HG02623 (cell line): Measurements from ENCODE around the gene VPREB3.
"Not testable (repeated sequence)": the region's sequence is repeated elsewhere in the genome, so short reads cannot be mapped to it uniquely, and the experiment has no call there.

ENCODE experiments used
- ATAC-seq: cut with Tn5 transposase; IDR thresholded peaks from one replicate; pipeline ENCODE4 v1.9.1; 2021; ENCODE audit warnings: moderate library complexity; ENCODE audit not compliant: unreplicated experiment

The VPREB3 gene

DNA sequence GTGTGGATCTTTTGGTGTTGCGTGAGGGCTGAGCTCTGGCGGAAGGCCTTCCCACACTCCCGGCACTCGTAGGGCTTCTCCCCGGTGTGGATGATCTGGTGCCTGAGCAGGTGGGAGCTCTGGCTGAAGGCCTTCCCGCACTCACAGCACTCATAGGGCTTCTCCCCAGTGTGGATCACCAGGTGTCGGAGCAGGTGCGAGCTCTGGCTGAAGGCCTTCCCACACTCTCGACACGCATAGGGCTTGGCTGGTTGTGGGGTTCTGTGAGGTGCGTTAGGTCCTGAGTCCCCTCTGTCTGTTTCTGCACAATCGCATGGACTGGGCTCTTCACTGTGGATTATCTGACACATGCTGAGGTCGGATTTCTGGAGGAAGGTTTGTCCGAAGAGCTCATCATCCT, 9.7 kb downstream of the VPREB3 start:
- ATAC-seq, result no peak

DNA sequence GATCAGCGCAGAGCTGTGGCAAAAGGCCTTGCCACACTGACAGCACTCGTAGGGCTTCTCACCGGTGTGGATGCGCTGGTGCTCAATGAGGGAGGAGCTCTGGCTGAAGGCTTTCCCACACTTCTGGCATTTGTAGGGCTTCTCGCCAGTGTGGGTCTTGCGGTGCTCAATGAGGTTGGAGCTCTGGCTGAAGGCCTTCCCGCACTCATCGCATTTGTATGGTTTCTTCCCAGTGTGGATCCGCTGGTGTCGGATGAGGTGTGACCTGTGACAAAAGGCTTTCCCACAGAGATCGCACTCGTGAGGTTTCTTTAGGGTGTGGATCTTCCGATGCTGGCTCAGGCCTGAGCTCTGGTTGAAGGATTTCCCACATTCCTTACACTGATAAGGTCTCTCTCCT, 10.2 kb downstream of the VPREB3 start:
- no peak for ATAC-seq

DNA sequence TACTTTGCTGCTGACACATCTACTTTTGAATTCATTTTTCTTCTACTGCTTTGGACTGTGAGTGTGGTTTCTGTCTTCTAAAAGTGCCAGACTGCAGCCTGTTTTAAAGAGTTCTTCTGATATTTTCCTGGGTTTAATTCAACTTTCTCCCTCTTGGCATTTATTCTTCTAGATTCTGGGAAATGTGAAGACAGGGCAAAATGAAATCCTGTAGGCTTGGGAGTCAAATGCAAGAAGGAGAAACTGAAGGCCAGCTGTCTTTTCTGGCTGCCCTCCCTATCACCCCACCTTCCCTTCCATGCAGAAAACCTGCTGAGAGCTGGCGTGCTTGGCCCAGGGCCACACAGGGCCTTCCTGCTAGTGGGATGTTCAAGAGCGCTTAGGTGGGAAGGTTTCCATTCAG, 10.9 kb downstream of the VPREB3 start:
- no peak for ATAC-seq

- no peak for ATAC-seq
Observed at GRCh38 chr22:23742505-23743264, 11.5 kb downstream of the VPREB3 start.

DNA sequence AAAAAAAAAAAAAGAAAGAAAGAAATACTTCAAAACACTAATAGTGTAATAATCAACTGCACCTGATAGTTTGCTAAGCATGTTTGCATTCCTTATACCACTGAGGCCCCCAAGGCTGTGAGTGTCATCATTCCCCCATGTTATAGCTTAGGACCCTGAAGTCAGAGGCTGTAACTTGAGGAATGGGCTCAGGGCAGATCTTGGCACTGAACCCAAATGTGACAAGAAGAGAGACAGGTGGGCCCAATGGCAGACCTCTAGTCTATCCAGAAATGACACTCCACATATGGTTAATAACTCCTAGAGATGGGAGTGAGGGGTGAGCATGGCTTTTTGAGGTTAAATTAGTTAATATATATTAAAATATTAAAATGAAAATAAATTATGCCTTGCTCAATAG, 16.5 kb downstream of the VPREB3 start:
- ATAC-seq, result no peak

DNA sequence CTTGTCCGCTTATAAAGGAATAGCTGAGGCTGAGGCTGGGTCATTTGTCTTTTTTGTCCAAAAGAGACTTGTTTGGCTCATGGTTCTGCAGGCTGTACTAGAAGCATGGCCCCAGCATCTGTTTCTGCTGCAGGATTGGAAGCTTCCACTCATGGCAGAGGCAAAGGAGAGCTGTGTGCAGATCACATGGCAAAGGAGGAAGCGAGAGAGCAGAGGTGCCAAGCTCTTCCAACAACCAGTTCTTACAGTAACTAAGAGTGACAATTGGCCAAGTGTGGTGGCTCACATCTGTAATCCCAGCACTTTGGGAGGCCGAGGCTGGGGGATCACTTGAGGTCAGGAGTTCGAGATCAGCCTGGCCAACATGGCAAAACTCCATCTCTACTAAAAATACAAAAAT, 26.1 kb downstream of the VPREB3 start:
- ATAC-seq, result not testable (repeated sequence)

- no peak for ATAC-seq
Observed at GRCh38 chr22:23722724-23723123, 31.5 kb downstream of the VPREB3 start.

DNA sequence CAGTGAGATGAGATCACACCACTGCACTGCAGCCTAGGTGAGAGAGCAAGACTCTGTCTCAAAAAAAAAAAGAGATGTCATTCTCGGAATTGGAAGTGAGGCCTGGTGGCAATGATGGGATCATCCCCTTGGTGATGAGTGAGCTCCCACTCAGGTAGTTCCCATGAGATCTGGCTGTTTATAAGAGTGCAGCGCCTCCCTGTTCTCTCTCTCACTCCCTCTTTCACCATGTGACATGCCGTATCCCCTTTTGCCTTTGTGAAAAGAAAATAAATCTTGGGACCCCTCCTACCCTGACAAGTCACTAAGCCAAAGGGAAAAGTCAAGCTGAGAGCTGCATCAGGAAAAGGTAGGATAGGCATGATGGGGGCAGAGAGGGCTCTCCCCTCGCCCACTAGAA, 32.1 kb downstream of the VPREB3 start:
- ATAC-seq, result no peak

GRCh38 chr22:23720855-23721254, 33.4 kb downstream of the VPREB3 start:
- no peak for ATAC-seq

- no peak for ATAC-seq
Observed at GRCh38 chr22:23718371-23719165, 35.7 kb downstream of the VPREB3 start.

- peak; percentile 79 for ATAC-seq
Observed at GRCh38 chr22:23716811-23717801, 37.1 kb downstream of the VPREB3 start.

GRCh38 chr22:23715806-23716375, 38.3 kb downstream of the VPREB3 start:
- no peak for ATAC-seq

- no peak for ATAC-seq
Observed at GRCh38 chr22:23714596-23715578, 39.3 kb downstream of the VPREB3 start.

- ATAC-seq, result no peak
Observed at GRCh38 chr22:23713696-23714595, 40.3 kb downstream of the VPREB3 start.

- no peak for ATAC-seq
Observed at GRCh38 chr22:23712256-23712655, 42.0 kb downstream of the VPREB3 start.

- ATAC-seq, result no peak
Observed at GRCh38 chr22:23709107-23709506, 45.1 kb downstream of the VPREB3 start.

DNA sequence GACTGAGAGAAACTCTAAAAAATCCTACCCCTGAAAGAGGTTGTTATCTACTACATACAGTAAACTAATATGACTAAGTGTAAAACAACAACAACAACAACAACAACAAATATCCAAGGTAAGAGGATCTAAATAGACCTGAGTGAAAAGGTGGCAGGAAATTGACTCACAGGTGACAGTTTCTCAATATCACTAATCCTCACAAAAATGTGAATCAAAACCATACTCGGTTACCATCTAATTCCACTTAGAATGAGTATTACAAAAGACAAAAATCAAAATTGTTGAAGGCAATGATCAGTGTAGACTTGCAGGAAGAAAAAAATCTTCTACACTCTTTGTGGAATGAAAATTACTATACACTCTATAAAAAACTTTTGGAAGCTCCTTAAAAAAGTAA, 46.0 kb downstream of the VPREB3 start:
- no peak for ATAC-seq

- no peak for ATAC-seq
Observed at GRCh38 chr22:23705358-23705757, 48.9 kb downstream of the VPREB3 start.

DNA sequence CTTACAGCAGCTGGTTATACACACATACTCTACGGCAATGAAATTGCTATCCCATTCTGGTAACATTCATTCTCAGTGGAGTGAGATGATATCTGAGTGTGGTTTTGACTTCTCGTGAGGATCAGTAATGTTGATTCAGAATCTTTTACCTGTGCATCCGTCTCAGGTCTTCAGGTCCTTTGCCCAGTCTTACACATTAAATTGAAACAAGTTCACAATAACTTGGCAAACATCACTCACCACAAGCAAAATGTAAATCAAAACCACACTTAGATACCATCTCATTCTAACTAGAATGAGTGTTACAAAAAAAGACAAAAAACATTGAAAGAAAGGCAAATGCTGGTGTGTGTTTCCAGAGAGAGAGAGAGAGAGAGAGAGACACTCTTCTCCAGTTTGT, 49.4 kb downstream of the VPREB3 start:
- ATAC-seq, result no peak
